ENCODE data around the gene BIRC2.

Gene BIRC2

GRCh38 chr11:102306817-102307726 lies 39.9 kb upstream of the BIRC2 start:
- DNase-seq (ENCODE audit: low read depth, low spot score): no peak
- ChIA-PET POLR2A (no interaction called here), CTCF (interaction anchor here (1.3 to 2.3 kb wide), 5 partner anchors 11 to 18 kb away, joined by 5 to 18 read pairs (median 14); no protein-coding TSS in a partner anchor)

GRCh38 chr11:102307727-102308038 lies 39.3 kb upstream of the BIRC2 start:
- ChIA-PET CTCF (interaction anchor here (2.2 to 6.5 kb wide), 3 partner anchors 14 to 34 kb away, joined by 14 to 24 read pairs (median 14); no protein-coding TSS in a partner anchor), POLR2A (no interaction called here)
- no peak for TF ChIP-seq CTCF (IDR thresholded peaks at IDR 0.05; ENCODE audit: insufficient read depth, low read length, missing control alignments)
- H3K4me3 ChIP-seq (ENCODE audit: low read depth, low read length): no peak overlapping the region
- DNase-seq (ENCODE audit: low read depth, low spot score): no peak

More at GRCh38 chr11:102306817-102307726, 39.9 kb upstream of the BIRC2 start:
- no peak overlapping the region for H3K4me3 ChIP-seq (ENCODE audit: low read depth, low read length)
- no peak for TF ChIP-seq CTCF (IDR thresholded peaks at IDR 0.05; ENCODE audit: insufficient read depth, low read length, missing control alignments)

GRCh38 chr11:102309621-102310541 lies 37.1 kb upstream of the BIRC2 start:
- ChIA-PET CTCF (interaction anchor here (1.3 to 6.9 kb wide), 4 partner anchors 15 to 32 kb away, joined by 3 to 46 read pairs (median 16); no protein-coding TSS in a partner anchor), POLR2A (no interaction called here)
- no peak overlapping the region for H3K4me3 ChIP-seq (ENCODE audit: low read depth, low read length)
- DNase-seq (ENCODE audit: low read depth, low spot score): no peak
- TF ChIP-seq CTCF (IDR thresholded peaks at IDR 0.05; ENCODE audit: insufficient read depth, low read length, missing control alignments): no peak

- CTCF ChIA-PET: interaction anchor here (3.1 to 6.9 kb wide), 3 partner anchors 18 to 29 kb away, joined by 10 to 46 read pairs (median 24); no protein-coding TSS in a partner anchor
- DNase-seq (ENCODE audit: low read depth, low spot score): no peak
- POLR2A ChIA-PET: no interaction called here
- no peak overlapping the region; the same call in 1 of the 2 replicates for H3K4me3 ChIP-seq (ENCODE audit: low read depth, low read length)
- TF ChIP-seq CTCF (IDR thresholded peaks at IDR 0.05; ENCODE audit: insufficient read depth, low read length, missing control alignments): no peak
These were observed 34.3 kb upstream of the BIRC2 start for GRCh38 chr11:102312667-102313066.

GRCh38 chr11:102313238-102313940 lies 33.6 kb upstream of the BIRC2 start:
- ChIA-PET POLR2A (no interaction called here), CTCF (interaction anchor here (1.0 to 6.9 kb wide), 5 partner anchors 19 to 29 kb away, joined by 3 to 46 read pairs (median 10); no protein-coding TSS in a partner anchor)
- no peak overlapping the region for H3K4me3 ChIP-seq (ENCODE audit: low read depth, low read length)
- no peak for TF ChIP-seq CTCF (IDR thresholded peaks at IDR 0.05; ENCODE audit: insufficient read depth, low read length, missing control alignments)
- no peak for DNase-seq (ENCODE audit: low read depth, low spot score)

Measured in AG04449 (cell line).